Measurements from ENCODE around the gene RBMS3.

The RBMS3 gene

DNA sequence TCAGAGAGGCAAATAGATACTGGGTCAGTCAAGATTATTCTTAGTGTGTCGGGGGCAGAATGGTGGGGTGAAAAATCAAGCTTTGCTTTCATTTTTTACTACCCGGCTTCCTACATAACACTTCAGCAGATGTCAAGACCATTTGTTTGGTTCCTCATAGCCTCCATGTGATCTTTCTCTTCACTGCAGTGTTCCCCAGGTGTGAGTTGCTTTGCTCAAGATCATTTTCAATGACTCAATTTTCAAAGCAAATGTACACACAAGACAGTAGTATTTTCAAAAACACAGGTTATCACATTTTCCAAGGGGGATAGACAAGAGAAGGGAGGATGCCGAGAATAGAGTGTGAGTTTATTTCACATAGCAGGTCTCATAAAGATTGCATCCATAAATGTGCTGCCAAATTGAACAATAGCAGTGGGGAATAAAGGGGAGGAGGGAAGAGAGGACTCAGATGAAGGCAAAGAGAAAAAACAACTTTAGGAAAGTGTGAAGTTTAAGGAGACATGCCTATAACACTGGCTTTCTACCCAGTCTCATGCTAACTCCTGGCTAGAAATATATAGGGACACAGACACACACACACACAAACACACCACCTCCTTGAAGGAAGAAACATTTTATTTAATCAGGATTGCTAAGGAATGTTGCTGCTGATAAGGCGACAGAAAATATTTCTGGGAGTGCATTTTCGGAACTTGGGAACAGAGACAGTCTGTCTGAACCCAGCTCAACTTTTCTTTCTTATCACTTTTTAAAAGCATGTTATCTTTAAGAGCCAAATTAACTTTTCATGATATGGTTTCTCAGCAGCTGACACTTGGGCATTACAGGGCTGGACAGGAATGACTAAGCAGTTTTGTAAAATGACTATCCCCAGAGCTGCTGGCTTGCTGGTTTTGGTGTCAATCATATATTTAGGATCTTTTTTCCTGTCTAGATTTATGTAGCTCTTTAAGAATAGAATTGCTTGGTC is 402.4 kb downstream of the RBMS3 start:
- no peak for DNase-seq (ENCODE audit: low read depth)

DNA sequence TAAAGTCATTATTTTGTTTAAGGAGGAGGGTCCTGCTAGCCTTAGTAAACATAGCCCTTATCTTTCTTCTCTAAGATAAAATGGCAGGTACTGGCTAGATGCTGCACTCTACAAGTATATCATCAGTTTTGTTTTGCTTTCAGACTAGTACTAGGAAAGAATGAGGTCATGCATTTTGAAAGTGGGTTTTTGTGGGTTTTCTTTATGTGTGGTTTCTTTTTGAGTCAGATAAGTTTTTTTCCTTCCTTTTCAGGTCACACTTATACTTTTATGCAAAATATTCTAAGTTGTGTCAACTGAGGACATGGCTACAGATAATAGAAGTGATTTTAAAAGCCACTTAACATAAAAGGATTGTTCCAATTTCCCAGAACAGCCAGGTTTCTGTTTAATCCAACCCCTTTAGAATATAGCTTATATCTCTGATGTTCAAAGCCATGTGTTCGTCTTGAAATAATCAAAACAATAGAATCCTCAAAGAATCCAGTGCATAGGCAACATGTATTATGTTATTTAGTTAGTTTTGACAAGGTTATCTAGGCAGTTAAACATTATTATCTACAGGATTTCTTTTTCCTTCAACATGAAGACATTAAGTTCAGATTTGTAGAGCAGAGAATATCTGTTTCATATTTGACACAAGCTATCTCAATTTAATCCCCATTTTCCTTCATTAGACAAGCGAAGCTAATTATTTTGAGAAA is 406.2 kb downstream of the RBMS3 start:
- DNase-seq (ENCODE audit: low read depth): peak; percentile 55

DNA sequence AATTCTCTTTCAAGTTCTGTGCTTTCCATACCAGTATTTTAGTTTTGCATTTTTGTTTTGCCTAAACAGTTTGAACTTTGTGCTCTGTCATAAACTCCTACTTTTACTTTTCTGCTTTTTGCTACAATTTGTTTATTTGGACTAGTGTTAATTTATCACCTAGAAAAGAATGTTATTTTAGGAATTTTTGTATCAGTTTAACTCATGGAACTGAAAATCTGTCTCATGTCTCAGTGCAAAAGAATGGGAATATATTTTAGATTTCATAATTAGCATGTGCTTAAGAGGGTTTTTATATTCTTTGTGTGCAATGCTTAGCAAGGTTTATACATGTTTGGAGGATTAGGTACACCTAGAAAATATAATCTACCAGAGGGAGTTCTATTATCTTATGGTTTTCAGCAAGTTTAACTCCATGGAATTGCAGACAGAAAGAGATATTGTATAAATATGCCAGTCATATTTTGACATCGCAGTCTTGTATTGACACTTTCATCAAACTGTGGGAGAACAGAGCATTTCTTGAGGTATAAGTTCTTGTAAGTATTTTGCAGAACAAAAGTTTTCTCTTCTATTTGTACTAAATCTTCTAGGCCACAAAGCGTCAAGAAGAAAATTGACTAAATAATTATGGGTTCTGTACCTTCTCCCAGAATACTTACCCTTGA is 409.9 kb downstream of the RBMS3 start:
- no peak for DNase-seq (ENCODE audit: low read depth)

DNA sequence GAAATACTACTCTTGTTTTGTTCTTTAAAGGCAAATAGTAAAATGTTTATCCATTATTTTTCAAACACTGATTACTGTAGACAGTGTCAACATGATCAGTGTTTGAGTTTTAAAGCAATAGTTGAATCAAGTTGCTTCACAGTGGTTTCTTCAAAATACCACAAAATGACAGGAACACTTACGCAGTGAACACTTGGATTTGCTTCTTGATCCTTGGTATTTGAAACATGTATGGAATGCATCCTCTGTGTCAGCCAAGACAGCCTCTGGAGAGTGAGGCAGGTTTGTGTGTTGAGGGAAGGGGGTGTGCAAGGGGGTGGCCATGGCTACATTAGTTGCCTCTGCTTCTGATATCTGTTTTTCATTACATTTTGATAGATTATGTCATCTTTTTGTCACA is 413.0 kb downstream of the RBMS3 start:
- DNase-seq (ENCODE audit: low read depth): peak; percentile 91

DNA sequence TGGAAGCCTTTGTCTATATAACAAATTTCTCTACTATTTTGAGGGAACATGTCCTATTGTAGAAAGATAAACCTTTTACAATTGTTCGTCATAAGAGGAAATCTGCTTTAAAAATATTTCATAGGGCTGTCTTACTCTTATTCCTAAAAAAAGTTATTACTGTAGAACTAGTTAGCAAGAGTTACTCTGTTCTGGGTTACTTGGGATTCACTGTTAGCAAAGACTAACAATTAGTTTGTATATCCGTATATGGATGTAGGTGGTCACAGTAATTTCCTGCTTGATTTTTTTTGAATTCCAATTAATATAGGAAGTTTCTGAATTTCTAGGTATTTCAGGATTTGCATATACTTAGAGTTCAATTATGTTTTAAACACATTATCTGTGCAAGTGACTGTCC is 413.5 kb downstream of the RBMS3 start:
- DNase-seq (ENCODE audit: low read depth): no peak

DNA sequence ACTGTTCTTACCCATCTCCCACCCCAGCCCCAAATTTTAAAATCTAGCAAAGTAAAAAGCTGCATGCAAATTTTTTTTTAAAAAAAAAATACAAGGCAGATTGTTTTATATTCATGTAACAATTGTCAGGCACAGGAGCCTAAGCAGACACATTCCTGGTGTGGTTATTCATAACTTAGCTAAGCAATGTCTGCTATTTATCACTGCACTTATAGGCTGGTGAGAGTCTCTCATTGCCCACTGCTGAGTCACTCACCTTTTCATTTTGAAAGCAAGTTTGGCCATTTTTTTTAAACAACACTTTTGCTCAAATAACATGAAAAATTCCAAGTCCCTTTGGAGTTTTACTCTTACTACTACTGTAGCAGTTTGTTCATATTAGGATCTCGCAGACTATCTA is 413.9 kb downstream of the RBMS3 start:
- peak; percentile 91 for DNase-seq (ENCODE audit: low read depth)

DNA sequence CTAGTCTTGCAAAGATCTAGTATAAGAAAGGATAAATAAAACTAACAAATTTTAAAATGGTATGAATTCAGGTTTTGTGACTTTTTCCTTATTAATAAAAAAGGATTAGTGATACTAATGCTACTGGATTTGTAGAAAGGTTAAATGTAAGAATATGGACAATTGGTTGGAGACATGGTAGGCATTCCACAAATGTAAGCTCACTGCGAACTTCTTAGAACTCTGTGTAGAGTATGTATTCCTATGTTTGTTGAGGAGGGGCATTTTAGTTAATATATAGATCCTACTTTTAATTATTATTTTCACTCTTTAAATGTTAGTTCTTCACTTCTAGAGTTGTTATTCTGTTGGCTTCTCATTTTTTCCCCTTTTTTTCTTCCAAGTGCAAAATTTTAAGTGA is 414.3 kb downstream of the RBMS3 start:
- no peak for DNase-seq (ENCODE audit: low read depth)

DNA sequence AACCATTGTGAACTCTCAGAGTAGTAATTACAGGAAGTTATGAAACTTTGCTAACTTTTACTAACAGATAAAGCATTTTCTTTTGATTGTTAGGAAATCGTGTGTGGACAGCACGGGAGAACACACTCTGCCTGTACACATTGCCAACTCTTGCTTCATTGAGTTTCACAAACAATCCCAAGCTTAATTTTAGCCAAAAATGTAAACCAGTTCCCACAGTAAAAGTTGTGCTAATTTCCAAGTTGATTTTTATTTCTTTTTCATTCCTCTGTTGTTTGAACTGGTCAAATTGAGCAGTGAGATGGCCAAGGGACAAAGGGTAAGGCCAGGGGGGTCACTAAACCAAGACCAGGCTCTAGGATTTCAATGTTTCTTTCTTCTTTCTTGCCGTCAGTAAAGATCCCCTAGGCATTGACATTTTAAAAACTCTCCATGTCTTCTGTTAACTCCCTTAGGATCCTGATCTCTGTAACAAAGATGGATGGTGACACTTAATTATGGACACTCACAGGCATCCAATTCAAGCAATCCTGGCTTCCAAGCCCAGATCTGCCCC is 414.9 kb downstream of the RBMS3 start:
- peak; percentile 57 for DNase-seq (ENCODE audit: low read depth)

DNA sequence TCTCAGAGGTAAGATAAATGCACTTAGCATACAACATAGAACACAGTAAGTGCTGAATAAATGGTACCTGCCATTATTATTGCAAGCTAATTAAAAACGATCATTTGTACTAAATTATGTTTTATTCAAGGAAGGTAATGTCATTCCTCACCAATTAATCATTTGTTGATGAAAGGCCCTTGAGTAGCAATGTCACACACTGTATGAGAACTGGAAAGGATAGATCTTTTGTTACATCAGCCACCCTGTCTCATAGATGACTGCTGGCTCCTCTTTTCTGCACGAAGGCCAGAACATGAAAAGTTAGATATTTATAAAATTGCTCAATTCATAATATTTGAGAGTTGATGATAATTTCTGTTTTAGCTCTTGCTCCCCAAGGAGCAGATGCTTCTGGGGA is 415.4 kb downstream of the RBMS3 start:
- no peak for DNase-seq (ENCODE audit: low read depth)

DNA sequence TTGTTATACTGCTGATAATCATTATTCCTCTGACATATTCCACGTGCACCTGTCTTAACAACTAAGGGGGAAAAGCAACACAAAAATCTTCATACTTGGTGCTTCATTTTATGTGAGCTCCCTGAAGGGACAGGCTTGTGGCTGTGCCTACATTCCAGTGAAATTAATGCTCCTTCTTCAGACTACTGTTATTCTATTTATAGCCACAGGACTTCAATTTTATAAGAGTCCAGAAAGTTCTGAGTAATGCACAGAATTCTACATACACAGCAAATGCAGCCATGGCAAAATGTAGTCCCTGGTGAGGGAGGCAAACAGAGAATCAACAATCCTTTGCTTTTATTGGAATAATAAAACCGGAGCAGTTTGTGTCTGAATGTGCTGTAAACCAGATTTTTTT is 417.1 kb downstream of the RBMS3 start:
- no peak for DNase-seq (ENCODE audit: low read depth)

DNA sequence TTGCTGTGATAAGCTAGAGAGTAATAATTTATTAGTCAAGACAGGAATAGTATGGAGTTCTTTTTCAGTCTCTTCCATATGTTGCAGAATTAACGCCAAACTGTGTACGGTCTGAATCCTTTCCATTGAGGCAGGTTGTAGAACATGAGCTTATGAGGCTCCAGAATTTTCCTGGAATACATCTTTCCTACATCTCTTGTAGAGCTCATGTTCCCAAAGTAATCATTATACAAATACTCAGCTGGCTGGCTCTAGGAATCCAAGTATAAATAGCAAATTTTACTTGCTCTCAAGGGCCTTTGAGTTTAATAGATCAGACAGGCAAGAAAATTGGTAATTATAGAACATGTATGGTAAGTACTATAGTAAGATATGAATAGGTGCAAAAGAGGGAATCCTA is 419.4 kb downstream of the RBMS3 start:
- no peak for DNase-seq (ENCODE audit: low read depth)

DNA sequence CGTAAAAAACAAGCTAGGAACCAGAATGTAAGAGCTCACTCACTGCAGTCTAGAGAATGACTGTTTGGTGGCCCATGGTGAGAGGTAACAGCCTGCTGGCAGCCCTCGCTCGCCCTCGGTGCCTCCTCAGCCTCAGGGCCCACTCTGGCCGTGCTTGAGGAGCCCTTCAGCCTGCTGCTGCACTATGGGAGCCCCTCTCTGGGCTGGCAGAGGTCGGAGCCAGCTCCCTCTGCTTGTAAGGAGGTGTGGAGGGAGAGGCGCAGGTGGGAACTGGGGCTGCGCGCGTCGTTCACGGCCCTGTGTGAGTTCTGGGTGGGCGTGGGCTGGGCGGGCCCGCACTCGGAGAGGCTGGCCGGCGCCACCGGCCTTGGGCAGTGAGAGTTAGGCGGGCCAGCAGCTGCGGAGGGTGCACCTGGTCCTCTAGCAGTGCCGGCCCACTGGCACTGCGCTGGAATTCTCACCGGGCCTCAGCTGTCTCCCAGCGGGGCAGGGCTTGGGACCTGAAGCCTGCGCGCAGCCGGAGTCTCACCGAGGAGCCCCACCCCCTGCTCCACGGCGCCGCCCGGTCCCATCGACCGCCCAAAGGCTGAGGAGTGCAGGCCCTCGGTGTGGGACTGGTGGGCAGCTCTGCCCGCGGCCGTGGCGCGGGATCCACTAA is 420.6 kb downstream of the RBMS3 start:
- no peak for DNase-seq (ENCODE audit: low read depth)

DNA sequence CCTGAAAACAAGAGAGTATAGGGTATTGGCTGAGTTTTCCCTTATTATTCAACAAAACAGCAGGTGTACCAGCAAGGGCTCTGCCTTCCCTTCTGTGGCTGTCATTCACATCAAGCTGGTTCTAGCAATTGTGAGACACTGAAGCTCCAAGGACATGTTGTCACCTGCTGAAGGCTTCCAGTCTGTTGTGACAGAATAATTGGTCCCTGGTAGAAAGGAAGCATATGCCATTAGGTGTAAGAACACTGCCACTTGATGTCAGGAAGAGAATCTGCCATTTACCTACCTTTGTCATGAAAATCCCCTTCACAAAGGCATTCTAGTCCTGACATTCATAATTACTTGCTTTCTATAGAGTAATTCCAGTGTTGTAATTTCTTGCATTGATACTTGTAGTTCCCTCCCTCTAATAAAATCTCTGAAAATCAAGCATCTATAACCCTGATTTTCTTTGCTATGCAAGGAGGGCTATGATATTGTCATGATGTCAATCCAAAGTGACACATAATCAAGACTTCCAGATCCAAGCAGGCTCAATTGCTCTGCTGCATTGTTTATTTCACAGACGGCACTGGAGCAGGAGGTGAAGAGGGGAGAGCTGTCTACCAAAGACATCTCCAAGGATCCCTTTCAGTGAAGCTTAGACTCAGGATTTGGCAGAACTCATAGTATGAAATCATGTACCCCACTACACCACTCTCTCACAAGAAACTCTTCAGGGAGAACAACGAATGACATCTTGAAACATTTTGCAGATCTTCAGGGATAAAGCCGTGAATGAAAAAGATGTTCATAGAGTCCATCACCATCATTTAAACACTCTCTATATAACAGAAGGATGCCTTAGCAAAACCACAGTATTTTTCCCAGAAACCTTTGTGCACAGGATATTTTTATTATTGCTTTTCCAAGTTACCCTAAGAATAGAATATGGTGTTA is 425.3 kb downstream of the RBMS3 start:
- no peak for DNase-seq (ENCODE audit: low read depth)

DNA sequence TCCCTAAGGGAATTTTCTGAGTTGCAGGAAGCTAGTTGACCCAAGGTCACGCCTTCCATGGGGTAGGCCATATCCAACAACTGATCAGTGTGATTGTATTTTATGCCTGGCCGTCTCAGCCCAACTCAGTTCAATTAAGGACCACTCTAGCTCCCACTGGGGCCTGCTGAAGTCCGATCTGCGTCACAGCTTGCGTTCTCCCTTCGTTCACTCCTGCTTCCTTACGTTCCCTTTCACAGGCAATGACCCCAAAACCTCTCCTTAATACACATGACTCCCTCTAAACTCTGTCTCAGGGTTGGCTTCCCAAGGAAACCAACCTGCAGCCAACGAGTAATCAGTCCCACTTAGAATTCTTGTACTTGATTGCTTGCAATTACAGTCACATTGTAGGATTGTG is 428.0 kb downstream of the RBMS3 start:
- DNase-seq (ENCODE audit: low read depth): no peak

DNA sequence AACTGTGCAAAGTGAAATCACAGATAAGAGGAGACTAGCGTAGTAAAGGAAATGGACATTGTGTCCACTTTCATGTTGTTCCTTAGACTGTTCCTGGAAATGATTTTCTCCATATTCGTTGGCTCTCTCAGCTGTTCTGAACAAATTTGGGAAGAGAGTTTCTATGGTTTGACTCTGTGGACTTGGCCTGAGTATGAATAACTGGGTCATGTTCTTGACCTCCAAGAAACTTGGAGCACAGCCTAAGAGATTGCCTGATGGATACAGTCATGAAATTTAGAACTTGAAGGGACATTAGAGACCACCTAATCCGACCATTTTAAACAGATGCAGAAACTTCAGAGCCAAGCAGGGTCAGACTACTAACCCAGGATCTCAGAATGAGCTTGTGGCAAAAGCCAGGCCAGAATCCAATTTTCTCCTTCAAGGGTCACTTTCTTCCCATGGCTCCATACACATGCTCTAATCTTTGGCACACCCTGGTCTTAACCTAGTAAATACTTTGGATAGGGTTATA is 430.4 kb downstream of the RBMS3 start:
- no peak for DNase-seq (ENCODE audit: low read depth)

DNA sequence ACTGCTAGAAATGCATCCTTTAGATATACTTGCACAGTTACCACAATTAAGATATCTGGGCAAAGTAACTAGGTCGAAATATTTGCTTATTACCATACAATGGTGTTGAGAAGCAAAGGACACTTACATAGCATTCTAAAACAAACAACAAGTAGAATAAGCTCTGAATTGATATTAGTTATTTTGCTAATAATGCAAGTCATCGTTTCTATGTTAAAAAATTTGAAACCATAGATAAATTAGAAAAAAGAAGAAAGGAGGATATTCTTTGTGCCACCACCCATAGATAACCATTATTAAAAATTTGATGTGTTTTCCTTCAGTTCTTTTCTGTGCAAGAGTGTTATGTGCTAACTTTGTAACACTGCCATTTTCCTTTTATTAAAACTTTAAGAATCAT is 435.3 kb downstream of the RBMS3 start:
- no peak for DNase-seq (ENCODE audit: low read depth)

DNA sequence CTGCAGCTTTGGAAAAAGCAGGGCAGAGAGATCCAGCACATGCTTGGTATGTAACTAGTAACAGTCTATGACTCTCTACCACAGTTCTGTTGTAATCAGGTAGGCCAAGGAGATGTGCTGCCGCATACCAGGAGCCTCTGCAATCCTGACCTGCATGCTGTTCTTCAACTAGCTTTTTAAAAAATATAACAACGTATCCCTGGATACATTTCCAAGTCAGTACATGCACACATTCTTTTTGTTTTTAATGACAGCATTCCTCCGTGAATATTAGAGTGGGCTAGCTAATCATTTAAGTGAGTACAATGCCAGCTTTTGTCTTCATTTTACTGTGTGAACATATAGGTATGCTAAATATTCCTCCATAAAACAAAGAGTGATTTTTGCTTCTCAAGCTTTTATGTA is 437.8 kb downstream of the RBMS3 start:
- no peak for DNase-seq (ENCODE audit: low read depth)

DNA sequence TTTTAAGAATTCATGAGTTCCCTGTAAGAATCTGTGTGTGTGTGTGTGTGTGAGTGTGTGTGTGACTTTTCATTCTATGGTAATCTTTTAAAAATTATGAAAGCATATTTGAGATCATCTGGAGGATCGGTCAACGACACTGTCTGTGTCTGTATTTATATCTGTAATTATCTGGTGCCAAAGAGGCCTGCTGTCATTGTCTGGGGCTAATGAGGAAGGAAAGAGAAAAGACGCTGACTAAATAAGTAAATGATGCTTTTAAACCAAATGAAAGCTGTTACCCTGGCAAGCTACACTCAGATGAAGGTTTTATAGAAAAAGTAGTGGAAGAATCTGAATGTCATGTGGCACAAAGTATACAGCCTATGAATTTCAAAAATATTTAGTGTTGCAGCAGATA is 439.8 kb downstream of the RBMS3 start:
- no peak for DNase-seq (ENCODE audit: low read depth)

DNA sequence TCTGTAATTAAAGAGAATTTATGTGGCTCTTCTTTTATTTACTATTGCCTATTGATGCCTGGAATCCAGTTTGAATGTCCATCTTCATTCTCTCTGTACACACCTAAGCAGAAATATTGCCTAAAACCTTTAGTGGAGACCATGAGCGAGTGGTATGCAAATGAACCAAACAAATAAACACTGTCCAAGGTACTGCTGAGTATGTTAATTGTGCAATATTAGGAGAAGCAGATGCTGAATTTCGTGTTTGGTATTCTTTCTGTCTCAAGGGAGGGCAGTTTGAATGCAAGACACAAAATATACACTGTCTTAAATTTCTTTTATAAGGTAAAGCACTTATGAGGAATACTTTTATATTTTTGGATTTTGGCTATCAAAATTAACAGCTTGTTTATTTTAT is 440.9 kb downstream of the RBMS3 start:
- no peak for DNase-seq (ENCODE audit: low read depth)

DNA sequence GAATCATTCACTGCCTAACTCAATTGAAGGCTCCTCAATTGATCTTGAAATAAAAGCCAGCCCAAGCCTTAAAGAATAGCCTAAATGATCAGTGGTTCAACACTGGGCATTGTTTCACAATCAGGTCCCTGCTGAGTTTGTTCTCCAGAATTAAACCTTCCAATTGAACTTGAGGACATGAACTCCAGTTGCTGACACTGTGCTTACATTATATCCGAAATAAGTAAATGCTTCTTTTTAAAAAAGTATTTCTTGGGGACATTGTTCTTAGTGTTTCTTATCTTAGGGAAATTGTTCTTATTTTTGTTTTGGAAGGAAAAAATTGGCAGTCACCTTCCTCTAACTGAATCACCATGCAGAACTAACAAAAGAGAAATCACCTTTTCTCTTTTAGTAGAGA is 450.2 kb downstream of the RBMS3 start:
- no peak for DNase-seq (ENCODE audit: low read depth)

DNA sequence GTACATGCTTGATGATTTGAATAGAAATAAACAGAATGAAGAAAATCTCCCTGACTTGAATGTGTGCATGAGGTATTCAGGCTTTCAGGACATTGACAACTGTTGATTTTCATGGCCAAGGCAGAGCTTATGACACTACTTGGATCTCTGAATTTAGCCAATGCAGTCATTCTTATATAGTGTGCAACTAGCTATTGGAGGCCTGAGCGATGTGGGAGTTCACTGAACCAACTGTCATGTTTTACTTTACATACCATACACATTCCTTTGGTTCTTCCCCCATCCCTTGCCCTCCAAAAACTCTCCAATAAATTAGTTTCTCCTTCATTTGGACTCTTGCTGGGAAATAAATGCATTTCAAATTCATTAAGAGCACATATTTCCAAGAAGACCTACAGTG is 460.4 kb downstream of the RBMS3 start:
- no peak for DNase-seq (ENCODE audit: low read depth)
